ENCODE results near the gene LACTB.
"Not testable (repeated sequence)": the region's sequence is repeated elsewhere in the genome, so short reads cannot be mapped to it uniquely, and the experiment has no call there.

Gene LACTB

GRCh38 chr15:63090887-63091286, 30.8 kb upstream of the LACTB start:
- no peak for DNase-seq

DNA sequence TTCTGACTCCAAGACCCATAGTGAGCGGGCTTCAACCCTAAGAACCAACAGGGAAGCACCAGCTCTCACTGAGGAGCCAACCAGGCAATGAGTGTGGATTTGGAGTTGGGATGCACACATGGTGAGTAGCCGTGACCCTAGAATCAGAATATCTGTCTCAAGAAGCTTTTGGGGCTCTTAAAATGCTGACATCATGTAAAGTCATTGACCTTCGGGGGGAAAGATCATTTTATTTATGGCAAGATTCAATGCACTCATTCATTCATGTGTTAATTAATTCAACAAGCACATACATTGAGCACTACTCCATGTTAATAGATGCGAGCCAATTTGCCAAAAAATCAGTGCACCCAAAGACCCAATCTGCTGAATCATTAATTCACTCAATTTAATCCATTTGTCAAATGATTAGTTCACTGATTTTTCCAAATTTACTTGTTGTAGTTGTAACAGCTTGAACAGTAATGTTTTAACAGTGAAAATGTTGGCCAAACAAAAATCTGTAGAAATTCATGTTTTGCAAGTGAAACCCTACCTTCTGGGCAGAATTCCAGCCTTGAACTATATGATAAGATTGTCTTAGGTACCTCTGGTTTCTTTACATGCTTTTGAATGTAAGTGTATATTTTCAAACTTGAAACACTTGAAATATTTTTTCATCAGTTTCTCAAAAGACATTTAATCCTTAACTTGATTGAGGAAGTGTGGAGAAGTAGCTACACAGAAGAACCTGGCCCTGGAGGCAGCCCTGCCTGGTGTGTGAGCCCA, 29.8 kb upstream of the LACTB start:
- DNase-seq, result no peak

DNA sequence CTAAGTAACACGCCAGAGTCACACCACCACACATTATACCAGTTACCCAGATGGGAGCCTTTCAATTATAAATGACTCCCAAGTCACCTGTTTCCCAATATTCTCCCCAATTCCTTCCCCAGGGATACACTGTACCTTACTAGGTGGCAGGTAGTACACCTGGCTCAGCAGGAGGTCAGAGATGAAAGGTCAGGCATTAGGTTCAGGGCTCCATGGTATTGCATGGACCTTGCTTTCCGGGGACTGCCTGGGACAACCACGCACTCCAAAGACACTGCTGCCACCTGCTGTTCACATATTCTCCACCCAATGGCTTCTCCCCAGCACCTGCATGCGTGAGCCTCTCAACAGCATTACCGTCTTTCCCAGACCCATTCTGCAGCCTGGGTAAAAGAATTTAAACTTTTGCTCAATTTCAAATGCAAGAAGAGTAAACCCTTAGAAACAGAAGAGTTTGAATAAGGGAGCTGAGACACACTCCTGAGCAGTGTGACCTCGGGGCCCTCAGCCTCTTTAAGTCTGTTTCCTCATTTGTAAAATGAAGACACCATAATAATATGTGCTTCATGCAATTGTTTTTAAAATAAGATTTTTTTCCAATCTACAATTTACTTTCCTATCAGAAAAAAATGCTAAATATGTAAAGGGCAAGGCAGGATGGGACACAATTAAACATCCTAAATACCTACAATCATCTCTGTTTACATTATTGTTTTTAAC, 28.0 kb upstream of the LACTB start:
- DNase-seq, result peak; percentile 56

- no peak for DNase-seq
Measured at GRCh38 chr15:63094495-63094931, 27.1 kb upstream of the LACTB start.

DNA sequence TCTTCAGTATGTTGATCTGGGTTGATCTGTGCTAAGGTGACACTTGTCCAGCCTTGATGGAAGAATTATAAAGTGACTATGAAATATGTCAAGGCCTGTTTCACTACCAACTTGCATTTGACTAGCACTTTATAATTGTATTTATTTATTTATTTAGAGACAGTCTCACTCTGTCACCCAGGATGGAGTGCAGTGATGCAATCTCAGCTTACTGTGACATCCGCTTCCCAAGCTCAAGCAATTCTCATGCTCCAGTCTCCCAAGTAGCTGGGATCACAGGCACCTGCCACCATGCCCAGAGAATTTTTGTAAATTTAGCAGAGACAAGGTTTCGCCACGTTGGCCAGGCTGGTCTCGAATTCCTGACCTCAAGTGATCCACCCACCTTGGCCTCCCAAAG, 25.5 kb upstream of the LACTB start:
- no peak for DNase-seq

DNA sequence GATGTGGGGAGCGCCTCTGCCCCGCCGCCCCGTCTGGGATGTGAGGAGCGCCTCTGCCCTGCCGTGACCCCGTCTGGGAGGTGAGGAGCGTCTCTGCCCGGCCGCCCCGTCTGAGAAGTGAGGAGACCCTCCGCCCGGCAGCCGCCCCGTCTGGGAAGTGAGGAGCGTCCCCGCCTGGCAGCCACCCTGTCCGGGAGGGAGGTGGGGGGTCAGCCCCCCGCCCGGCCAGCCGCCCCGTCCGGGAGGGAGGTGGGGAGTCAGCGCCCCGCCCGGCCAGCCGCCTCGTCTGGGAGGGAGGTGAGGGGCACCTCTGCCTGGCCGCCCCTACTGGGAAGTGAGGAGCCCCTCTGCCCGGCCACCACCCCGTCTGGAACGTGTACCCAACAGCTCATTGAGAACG, 22.8 kb upstream of the LACTB start:
- DNase-seq, result not testable (repeated sequence)

DNA sequence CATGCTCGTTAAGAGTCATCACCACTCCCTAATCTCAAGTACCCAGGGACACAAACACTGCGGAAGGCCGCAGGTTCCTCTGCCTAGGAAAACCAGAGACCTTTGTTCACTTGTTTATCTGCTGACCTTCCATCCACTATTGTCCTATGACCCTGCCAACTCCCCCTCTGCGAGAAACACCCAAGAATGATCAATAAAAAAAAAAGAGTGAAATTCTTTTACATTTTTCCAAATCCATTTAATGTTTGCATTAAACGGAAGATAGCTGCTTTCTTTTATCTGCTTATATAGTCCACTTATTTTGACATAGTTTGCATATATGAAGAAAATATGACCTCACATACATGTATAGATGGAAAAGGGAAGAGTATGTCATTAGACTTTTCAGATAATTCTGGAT, 22.1 kb upstream of the LACTB start:
- DNase-seq, result not testable (repeated sequence)

DNA sequence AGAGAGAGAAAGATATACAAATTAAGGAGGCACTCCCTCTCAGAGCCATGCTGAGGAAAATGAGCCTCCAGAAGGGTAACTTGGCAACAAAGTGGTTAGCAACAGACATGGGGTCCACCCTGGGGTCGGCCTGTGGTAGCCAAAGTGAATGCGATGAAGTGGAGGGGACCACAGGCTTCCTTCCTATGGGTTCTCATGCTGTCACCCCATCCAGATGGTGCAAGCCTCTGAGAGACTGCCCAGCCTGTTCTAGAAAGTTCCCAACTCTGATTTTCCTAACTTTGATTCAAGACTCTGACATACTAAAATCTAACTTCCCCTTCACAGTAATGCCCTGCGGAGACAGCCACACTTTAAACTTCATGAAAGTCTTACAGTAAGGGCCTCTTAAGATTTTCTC, 18.2 kb upstream of the LACTB start:
- no peak for DNase-seq

GRCh38 chr15:63104727-63105126, 16.9 kb upstream of the LACTB start:
- DNase-seq, result no peak

DNA sequence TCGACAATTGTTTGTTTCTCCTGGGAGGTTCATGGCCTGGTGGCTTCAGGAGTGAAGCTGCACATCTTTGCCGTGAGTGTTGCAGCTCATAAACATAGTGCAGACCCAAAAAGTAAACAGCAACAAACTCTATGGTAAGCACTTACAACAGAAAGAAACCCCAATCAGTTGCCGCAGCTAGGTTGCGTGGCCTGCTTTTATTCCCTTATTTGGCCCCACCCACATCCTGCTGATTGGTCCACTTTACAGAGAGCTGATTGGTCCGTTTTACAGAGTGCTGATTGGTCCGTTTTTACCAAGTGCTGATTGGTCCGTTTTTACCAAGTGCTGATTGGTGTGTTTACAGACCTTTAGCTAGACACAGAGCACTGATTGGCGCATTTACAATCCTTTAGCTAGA, 16.3 kb upstream of the LACTB start:
- DNase-seq, result not testable (repeated sequence)

DNA sequence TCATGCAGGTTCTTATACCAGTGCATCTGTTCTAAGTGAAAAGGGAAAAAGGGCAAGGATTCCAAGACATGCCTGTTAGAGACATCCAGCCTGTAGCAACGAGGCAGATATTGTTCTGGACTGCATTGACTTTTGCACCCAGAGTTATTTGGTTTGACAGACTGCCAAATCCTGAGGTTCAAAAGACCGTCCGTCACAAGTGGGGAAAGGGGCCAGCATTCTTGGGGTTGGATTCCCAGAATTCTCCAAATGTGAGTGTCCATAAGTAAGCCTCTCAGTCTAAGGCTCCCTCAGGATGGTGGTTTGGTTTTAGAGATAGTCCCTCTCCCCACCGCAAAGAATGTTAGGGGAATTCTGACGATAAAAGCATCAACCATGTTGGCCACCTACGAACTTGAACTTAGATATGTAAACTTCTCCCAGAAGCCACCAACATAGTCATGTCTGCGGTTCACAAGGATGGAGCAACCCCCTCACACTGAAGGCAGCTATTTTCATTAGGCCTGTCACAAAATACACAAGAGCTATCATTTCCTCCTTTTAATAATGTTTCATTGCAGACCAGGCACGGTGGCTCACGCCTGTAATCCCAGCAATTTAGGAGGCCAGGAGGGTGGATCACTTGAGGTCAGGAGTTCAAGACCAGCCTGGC, 13.6 kb upstream of the LACTB start:
- DNase-seq, result no peak

GRCh38 chr15:63109498-63109897, 12.2 kb upstream of the LACTB start:
- DNase-seq, result no peak

DNA sequence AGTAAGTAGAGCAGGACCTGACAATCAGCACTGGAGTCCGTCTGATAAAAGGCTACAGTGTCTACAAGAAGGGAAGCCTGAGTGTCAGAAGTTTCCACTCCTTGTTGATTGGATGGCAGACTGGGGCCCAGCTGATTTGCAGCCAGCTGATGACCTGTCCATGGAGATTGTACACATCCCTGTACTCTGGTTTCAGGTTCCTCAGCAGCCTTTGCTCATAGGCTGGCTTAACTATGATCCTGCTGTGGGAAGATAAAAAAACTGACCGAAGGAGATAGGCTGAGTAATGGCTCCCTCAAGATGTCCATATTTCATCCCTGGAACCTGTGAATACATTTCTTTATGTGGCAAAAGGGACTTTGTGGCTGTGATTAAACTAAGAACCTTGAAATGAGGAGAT, 11.7 kb upstream of the LACTB start:
- DNase-seq, result no peak

- DNase-seq, result no peak
Measured at GRCh38 chr15:63110428-63111026, 11.1 kb upstream of the LACTB start.

GRCh38 chr15:63111481-63111880, 10.2 kb upstream of the LACTB start:
- no peak for DNase-seq

DNA sequence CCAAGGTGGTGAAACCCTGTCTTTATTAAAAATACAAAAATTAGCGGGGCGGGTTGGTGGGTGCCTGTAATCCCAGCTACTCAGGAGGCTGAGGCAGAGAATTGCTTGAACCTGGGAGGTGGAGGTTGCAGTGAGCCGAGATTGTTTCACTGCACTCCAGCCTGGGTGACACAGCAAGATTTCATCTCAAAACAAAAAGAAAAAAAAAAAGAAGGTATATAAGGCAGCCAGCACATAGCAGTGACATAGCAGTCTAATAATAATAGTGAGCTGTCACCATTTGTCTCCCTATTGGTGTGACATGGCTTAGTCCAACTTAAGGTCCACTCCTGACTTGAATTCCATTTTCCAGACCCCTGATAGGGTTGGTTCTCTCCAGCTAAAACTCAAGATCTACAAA, 8.8 kb upstream of the LACTB start:
- DNase-seq, result no peak

- no peak for DNase-seq
Measured at GRCh38 chr15:63114465-63114864, 7.2 kb upstream of the LACTB start.

GRCh38 chr15:63118854-63119253, 2.8 kb upstream of the LACTB start:
- DNase-seq, result no peak

DNA sequence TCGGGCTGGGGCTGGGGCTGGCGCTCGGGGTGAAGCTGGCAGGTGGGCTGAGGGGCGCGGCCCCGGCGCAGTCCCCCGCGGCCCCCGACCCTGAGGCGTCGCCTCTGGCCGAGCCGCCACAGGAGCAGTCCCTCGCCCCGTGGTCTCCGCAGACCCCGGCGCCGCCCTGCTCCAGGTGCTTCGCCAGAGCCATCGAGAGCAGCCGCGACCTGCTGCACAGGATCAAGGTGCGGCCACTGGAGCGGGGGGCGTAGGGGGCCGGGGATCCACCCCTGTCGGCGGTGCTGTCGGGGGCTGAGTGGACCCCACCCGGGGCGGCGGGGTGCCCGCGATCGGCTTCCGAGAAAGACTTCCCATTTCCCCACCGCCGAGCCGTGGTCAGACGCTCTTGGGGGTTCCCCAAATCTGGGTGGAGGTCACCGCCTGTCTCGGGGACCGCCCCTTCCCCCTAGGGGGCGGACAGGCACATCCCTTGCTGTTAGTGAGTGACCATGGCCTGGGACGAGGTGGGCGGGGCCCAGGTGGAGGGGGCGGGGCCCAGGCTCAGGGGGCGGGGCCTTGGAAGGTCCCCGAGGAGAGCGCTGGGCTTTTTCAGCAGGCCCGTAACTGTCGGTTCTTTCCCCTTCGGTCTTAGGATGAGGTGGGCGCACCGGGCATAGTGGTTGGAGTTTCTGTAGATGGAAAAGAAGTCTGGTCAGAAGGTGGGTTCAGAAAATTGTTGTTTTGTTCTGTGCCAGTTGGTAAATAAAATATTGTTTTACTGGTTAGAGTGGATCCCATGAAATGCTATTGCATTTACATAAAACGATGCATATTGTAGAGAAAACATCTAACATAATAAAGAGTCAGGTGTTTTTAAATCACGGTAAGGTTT, 578 bp downstream of the LACTB start:
- peak; percentile 58 for DNase-seq

GRCh38 chr15:63124506-63124905, 2.8 kb downstream of the LACTB start:
- DNase-seq, result no peak

- no peak for DNase-seq
Measured at GRCh38 chr15:63126726-63127125, 5.1 kb downstream of the LACTB start.

DNA sequence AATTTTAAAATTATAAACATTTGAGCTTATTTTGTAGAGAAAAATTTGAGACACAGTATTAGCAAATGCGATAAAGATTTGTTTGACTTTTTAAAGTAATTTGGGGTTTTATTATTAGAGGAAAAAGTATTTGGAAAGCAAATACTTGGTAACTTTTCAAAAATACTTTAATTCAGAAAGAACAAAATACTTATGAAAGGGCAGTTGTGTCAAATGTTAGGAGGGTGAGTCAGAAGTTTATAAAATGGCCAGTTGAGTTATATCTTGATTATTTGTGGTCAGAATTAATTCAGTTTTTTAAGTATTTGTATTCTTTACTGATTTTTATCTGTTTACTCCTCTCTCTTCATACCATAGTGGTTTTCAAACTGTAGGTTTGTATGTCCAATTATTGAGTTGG, 12.1 kb downstream of the LACTB start:
- no peak for DNase-seq

Data from GDM1 (cell line).